Endothelial cell of umbilical vein (primary cell): ENCODE measurements around the gene MFAP2. TPM values are rescaled to one million over a fixed set of nuclear protein-coding genes. Genes with fewer than 3 reads are reported as not detected.

ENCODE experiments used
- BruUV-seq: library from RNA; stranded (reverse); fragments of 400-500 nt; replicated peaks from 2 replicates; lab custom pipeline; 2021; lab: Mats Ljungman, UMichigan
- CTCF ChIA-PET: fragments of 300-600, 350-600 bp; sonication (Branson Sonifier 250); formaldehyde crosslinking; loops from one replicate; lab custom pipeline; 2021; ENCODE audit warnings: antibody characterized with exemption, inconsistent platforms; lab: Charles Lee
- POLR2A ChIA-PET: fragments of 300-600, 350-600 bp; sonication (Branson Sonifier 250); formaldehyde crosslinking; loops from one replicate; lab custom pipeline; 2021; ENCODE audit warnings: antibody characterized with exemption, inconsistent platforms; lab: Charles Lee
- DNase-seq: peaks from one replicate; pipeline ENCODE4 v3.0.0-alpha.2; 2011; ENCODE audit warnings: low read depth, low spot score
- FAIRE-seq: peaks from 2 replicates; lab custom pipeline; 2011; peaks lifted over from hg19 to GRCh38; lab: Jason Lieb, UNC
- H2AFZ ChIP-seq: 2 replicates; pipeline ENCODE4 v1.6.0; 2012; ENCODE audit warnings: low read depth, low read length, control low read depth, inconsistent platforms
- H3K27ac ChIP-seq: 2 replicates; pipeline ENCODE4 v1.5.1; 2011; ENCODE audit warnings: low read depth, mild to moderate bottlenecking, control low read depth, low read length, moderate library complexity; ENCODE audit not compliant: insufficient read depth
- H3K27me3 ChIP-seq, 2 experiments: 2 replicates each; pipeline versions ENCODE4 v1.6.0 to v1.6.1; 2011; ENCODE audit warnings: low read length in 2 of 2, mixed read lengths in 1 of 2; ENCODE audit not compliant: control insufficient read depth in 2 of 2, insufficient read depth in 2 of 2
- H3K36me3 ChIP-seq, 2 experiments: 2 replicates in 1 of 2; 3 replicates in 1 of 2; pipeline ENCODE4 v1.5.1; 2011; ENCODE audit warnings: low read length in 2 of 2, mild to moderate bottlenecking in 1 of 2, moderate library complexity in 1 of 2; ENCODE audit not compliant: control insufficient read depth in 2 of 2, insufficient read depth in 2 of 2; ENCODE audit errors: extremely low read depth in 1 of 2
- H3K4me1 ChIP-seq: 3 replicates; pipeline ENCODE4 v1.5.1; 2011; ENCODE audit warnings: mild to moderate bottlenecking, low read length; ENCODE audit not compliant: control insufficient read depth, insufficient read depth; ENCODE audit errors: extremely low read depth
- H3K4me2 ChIP-seq: 2 replicates; pipeline ENCODE4 v1.6.1; 2011; ENCODE audit warnings: low read length, control low read depth, mixed read lengths; ENCODE audit not compliant: insufficient read depth
- H3K4me3 ChIP-seq, 3 experiments: fragments of 200-600 bp in 1 of 3; sonication (generic), shearing (Covaris generic) in 1 of 3; replicated peaks in 1 of 3; 2 replicates each; pipeline ENCODE4 v1.5.1; 2011 to 2016; ENCODE audit warnings: control low read depth in 3 of 3, low read length in 3 of 3, mild to moderate bottlenecking in 2 of 3, inconsistent platforms in 1 of 3, low read depth in 1 of 3, moderate library complexity in 1 of 3; ENCODE audit not compliant: insufficient read depth in 1 of 3
- H3K79me2 ChIP-seq: 2 replicates; pipeline ENCODE4 v1.6.0; 2012; ENCODE audit warnings: low read length, inconsistent platforms; ENCODE audit not compliant: control insufficient read depth, insufficient read depth
- H3K9ac ChIP-seq: replicated peaks from 2 replicates; pipeline ENCODE3; 2011; ENCODE audit warnings: low read length, control low read depth; ENCODE audit not compliant: insufficient read depth; ENCODE audit errors: extremely low read depth
- H3K9me1 ChIP-seq: replicated peaks from 3 replicates; pipeline ENCODE4 v1.6.0; 2011; ENCODE audit warnings: mild to moderate bottlenecking, low read length; ENCODE audit not compliant: control insufficient read depth, insufficient read depth; ENCODE audit errors: extremely low read depth
- H3K9me3 ChIP-seq: replicated peaks from 2 replicates; pipeline ENCODE4 v1.5.1; 2012; ENCODE audit warnings: low read length, inconsistent platforms; ENCODE audit not compliant: control insufficient read depth, insufficient read depth
- H4K20me1 ChIP-seq: replicated peaks from 2 replicates; pipeline ENCODE3; 2011; ENCODE audit warnings: mild to moderate bottlenecking, low read length; ENCODE audit not compliant: control insufficient read depth, insufficient read depth; ENCODE audit errors: extremely low read depth
- CTCF ChIP-seq, 2 donors: IDR thresholded peaks; 1 replicate in 1 of 2; 2 replicates in 1 of 2; pipeline ENCODE4 v1.5.1; 2011; ENCODE audit warnings: low read length in 2 of 2, mild to moderate bottlenecking in 2 of 2, moderate library complexity in 2 of 2, control low read depth in 1 of 2, inconsistent platforms in 1 of 2, low read depth in 1 of 2; ENCODE audit not compliant: insufficient read depth in 1 of 2; ENCODE audit errors: extremely low read depth in 1 of 2
- EZH2 ChIP-seq: IDR thresholded peaks from 2 replicates; pipeline ENCODE4 v1.6.1; 2012; ENCODE audit warnings: borderline replicate concordance, low read depth, mild to moderate bottlenecking, moderate library complexity, low read length, inconsistent platforms; ENCODE audit not compliant: severe bottlenecking
- FOS ChIP-seq: IDR thresholded peaks from 2 replicates; pipeline ENCODE4 v1.6.1; 2011; ENCODE audit warnings: mild to moderate bottlenecking, low read length, moderate library complexity, borderline replicate concordance; ENCODE audit not compliant: insufficient read depth
- GATA2 ChIP-seq: IDR thresholded peaks from 2 replicates; pipeline ENCODE4 v1.7.0; 2011; ENCODE audit warnings: low read depth, mild to moderate bottlenecking, moderate library complexity, mixed read lengths, low read length; ENCODE audit not compliant: insufficient read length, insufficient read depth
- JUN ChIP-seq: IDR thresholded peaks from 2 replicates; pipeline ENCODE4 v1.6.1; 2011; ENCODE audit warnings: borderline replicate concordance, low read depth; ENCODE audit not compliant: insufficient read length, insufficient read depth
- MAX ChIP-seq: IDR thresholded peaks from 2 replicates; pipeline ENCODE4 v1.6.1; 2011; ENCODE audit not compliant: insufficient read depth, insufficient read length
- MYC ChIP-seq: IDR thresholded peaks from one replicate; pipeline ENCODE4 v1.6.1; 2011; ENCODE audit warnings: mild to moderate bottlenecking, low read depth, low read length
- POLR2A ChIP-seq: IDR thresholded peaks from 2 replicates; pipeline ENCODE4 v1.6.1; 2012; ENCODE audit warnings: low read depth, mild to moderate bottlenecking, control low read depth, low read length
- POLR2AphosphoS5 ChIP-seq: IDR thresholded peaks from 2 replicates; pipeline ENCODE4 v1.6.1; 2012; ENCODE audit warnings: low read depth, mild to moderate bottlenecking, control low read depth, low read length, moderate library complexity; ENCODE audit not compliant: insufficient read depth
- dilution Hi-C: fragments of 300-500 bp; cut with MboI; formaldehyde crosslinking; loops from one replicate; pipeline ENCODE4 v1.15.0; 2019; ENCODE audit warnings: low sequenced_read_pairs; ENCODE audit not compliant: extremely low pct_ligation_motif_present
- intact Hi-C: fragments of 100-400 bp; cut with micrococcal nuclease; formaldehyde crosslinking; loops from one replicate; pipeline ENCODE4 v1.10.0; 2022
- polyA plus RNA-seq, 4 experiments: library from polyadenylated mRNA; depleted of rRNA in 3 of 4; stranded (reverse) in 3 of 4; unstranded in 1 of 4; fragments of >200 nt; gene quantifications; 2 replicates each; pipeline versions ENCODE4 v1.2.1 to v1.2.3, GENCODE V29; 2011 to 2012; ENCODE audit warnings: missing spikeins in 1 of 4
- total RNA-seq: library from RNA; stranded (reverse); gene quantifications from 2 replicates; pipeline ENCODE4 v1.2.3, GENCODE V29; 2021

The MFAP2 gene
- total and polyA plus RNA-seq, 2 donors (not counting 3 experiments of a cell fraction or from before 2014, with no cell fraction given) = 37.9 to 138 TPM

- H3K36me3 ChIP-seq = peaks cover 0 to 9% of the 10 kb centered on the region in 2 experiments
- H2AFZ ChIP-seq = no peak overlapping the region
- no peaks in the 10 kb centered on the region for H3K79me2 ChIP-seq
- H3K9me1 ChIP-seq = no peaks in the 10 kb centered on the region
- TF ChIP-seq GATA2 (no peak), POLR2AphosphoS5 (no peak), CTCF (IDR thresholded peaks at IDR 0.05; ENCODE audit: extremely low read depth in 1 of 2, insufficient read depth in 1 of 2, low read depth in 1 of 2, low read length in 2 of 2) (no peak), MYC (no peak), FOS (no peak), MAX (no peak), POLR2A (no peak), EZH2 (no peak), JUN (no peak)
- CTCF ChIA-PET = interaction anchor here (3.1 kb wide), 1 partner anchor 12 kb away, joined by 25 read pairs; the partner anchor contains the start of gene MFAP2
- H3K4me2 ChIP-seq = no peak overlapping the region
- H4K20me1 ChIP-seq = no peaks in the 10 kb centered on the region
- DNase-seq (no peak), FAIRE-seq (no peak)
- intact Hi-C loops = no loop called here
- no peaks in the 10 kb centered on the region for H3K27me3 ChIP-seq
- H3K9ac ChIP-seq = no peak overlapping the region
- H3K27ac ChIP-seq = no peak overlapping the region
- POLR2A ChIA-PET = no interaction called here
- dilution Hi-C loops = no loop called here
- no TSS peak for BruUV-seq
- no peak overlapping the region for H3K4me3 ChIP-seq
- H3K4me1 ChIP-seq = peaks cover 11% of the 10 kb centered on the region
- H3K9me3 ChIP-seq = no peaks in the 10 kb centered on the region
Measured at GRCh38 chr1:16968372-16968771, 12.0 kb downstream of the MFAP2 start.
